ENCODE measurements around the gene CXXC4.

The CXXC4 gene

DNA sequence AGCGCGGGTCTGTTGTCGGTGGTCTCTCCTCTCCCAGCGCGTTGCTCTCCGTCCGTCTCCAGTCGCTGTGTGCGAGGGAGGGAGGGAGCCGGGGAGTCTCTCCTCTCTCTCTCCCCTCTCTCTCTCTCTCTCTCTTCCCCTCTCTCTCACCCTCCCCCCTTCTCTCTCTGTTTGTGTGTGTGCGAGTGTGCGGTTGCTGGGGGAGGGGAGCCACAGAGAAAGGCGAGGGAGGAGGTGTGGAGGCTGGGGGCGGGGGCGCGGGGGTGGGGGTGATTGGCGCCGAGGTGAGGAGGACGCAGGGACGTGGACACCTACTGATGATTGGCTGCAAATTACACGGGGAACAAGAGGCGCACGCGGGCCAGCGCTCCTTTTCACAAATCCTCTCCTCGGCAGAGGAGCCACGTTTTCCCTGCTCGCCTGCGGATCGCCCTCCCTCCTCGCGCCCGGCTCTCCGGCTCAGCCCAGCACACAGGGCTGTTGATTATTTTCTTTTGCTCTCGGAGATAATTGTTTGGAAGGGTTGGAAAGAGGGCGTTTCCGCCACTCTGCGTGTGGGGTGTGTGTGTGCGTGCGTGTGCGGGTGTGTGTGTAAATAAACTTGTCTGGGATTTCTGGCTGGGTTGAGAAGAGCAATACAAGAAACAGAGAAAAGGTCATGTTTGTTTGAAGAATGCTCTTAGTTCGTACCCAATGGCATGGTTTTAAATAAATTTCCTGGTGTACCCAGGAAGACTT is at the start of gene CXXC4:
TSS of gene CXXC4 (minus strand) at position 73 of the 738 bp plus-strand sequence. CDS start 3,092 bp downstream, outside the sequence.
- no peaks in the 10 kb centered on the region for H3K9me3 ChIP-seq (ENCODE audit: severe bottlenecking)
- ATAC-seq (ENCODE audit: low read depth) (peak; percentile 62), DNase-seq (ENCODE audit: low spot score) (no peak)
- H3K4me1 ChIP-seq (ENCODE audit: insufficient read depth, poor library complexity, severe bottlenecking), result peaks cover 4% of the 10 kb centered on the region
- H3K4me3 ChIP-seq (ENCODE audit: severe bottlenecking), result peak within 1 kb of the TSS; percentile 19
- no peak within 1 kb of the TSS for H3K27ac ChIP-seq (ENCODE audit: poor library complexity, severe bottlenecking)
- H3K36me3 ChIP-seq (ENCODE audit: low read depth), result no peaks in the 10 kb centered on the region
- TF ChIP-seq, protein P1, sequence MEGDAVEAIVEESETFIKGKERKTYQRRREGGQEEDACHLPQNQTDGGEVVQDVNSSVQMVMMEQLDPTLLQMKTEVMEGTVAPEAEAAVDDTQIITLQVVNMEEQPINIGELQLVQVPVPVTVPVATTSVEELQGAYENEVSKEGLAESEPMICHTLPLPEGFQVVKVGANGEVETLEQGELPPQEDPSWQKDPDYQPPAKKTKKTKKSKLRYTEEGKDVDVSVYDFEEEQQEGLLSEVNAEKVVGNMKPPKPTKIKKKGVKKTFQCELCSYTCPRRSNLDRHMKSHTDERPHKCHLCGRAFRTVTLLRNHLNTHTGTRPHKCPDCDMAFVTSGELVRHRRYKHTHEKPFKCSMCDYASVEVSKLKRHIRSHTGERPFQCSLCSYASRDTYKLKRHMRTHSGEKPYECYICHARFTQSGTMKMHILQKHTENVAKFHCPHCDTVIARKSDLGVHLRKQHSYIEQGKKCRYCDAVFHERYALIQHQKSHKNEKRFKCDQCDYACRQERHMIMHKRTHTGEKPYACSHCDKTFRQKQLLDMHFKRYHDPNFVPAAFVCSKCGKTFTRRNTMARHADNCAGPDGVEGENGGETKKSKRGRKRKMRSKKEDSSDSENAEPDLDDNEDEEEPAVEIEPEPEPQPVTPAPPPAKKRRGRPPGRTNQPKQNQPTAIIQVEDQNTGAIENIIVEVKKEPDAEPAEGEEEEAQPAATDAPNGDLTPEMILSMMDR (IDR thresholded peaks at IDR 0.05; ENCODE audit: poor library complexity, severe bottlenecking), result no peak
- H3K27me3 ChIP-seq (ENCODE audit: insufficient read depth, poor library complexity, severe bottlenecking), result peaks cover 51% of the 10 kb centered on the region

DNA sequence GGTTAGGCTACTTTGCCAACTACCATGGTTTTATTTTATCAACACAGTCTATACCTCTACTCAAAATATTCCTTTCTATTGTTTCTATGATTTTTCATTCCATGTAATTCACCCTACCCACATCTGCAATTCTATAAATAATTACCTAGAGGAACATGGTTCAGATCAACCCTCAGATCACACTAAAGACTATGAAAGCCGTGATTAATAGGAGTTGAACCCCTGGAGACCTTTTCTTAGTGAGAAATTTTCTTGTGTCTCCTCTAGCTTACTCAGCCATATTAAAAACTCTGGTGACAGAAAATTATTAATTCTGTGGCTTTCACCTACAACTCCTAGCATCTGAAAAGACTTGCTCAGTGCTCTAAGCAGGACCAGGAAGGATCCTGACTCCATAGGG is 38.5 kb upstream of the CXXC4 start:
- Histone ChIP-seq H3K9me3 (ENCODE audit: severe bottlenecking) (no peaks in the 10 kb centered on the region), H3K27me3 (ENCODE audit: insufficient read depth, poor library complexity, severe bottlenecking) (no peaks in the 10 kb centered on the region), H3K4me1 (ENCODE audit: insufficient read depth, poor library complexity, severe bottlenecking) (no peaks in the 10 kb centered on the region), H3K36me3 (ENCODE audit: low read depth) (no peaks in the 10 kb centered on the region), H3K27ac (ENCODE audit: poor library complexity, severe bottlenecking) (no peak overlapping the region), H3K4me3 (ENCODE audit: severe bottlenecking) (no peak overlapping the region)
- ATAC-seq (ENCODE audit: low read depth), result no peak
- DNase-seq (ENCODE audit: low spot score), result no peak
- TF ChIP-seq, protein P1 (IDR thresholded peaks at IDR 0.05; ENCODE audit: poor library complexity, severe bottlenecking), result no peak

GRCh38 chr4:104532677-104533076 is 38.0 kb upstream of the CXXC4 start:
- no peaks in the 10 kb centered on the region for H3K36me3 ChIP-seq (ENCODE audit: low read depth)
- H3K4me3 ChIP-seq (ENCODE audit: severe bottlenecking), result no peak overlapping the region
- H3K9me3 ChIP-seq (ENCODE audit: severe bottlenecking), result no peaks in the 10 kb centered on the region
- ATAC-seq (ENCODE audit: low read depth) (no peak), DNase-seq (ENCODE audit: low spot score) (no peak)
- TF ChIP-seq, protein P1 (IDR thresholded peaks at IDR 0.05; ENCODE audit: poor library complexity, severe bottlenecking), result no peak
- H3K27me3 ChIP-seq (ENCODE audit: insufficient read depth, poor library complexity, severe bottlenecking), result no peaks in the 10 kb centered on the region
- H3K4me1 ChIP-seq (ENCODE audit: insufficient read depth, poor library complexity, severe bottlenecking), result no peaks in the 10 kb centered on the region
- no peak overlapping the region for H3K27ac ChIP-seq (ENCODE audit: poor library complexity, severe bottlenecking)

- DNase-seq (ENCODE audit: low spot score) (no peak), ATAC-seq (ENCODE audit: low read depth) (no peak)
- Histone ChIP-seq H3K4me1 (ENCODE audit: insufficient read depth, poor library complexity, severe bottlenecking) (no peaks in the 10 kb centered on the region), H3K9me3 (ENCODE audit: severe bottlenecking) (no peaks in the 10 kb centered on the region), H3K27ac (ENCODE audit: poor library complexity, severe bottlenecking) (no peak overlapping the region), H3K4me3 (ENCODE audit: severe bottlenecking) (no peak overlapping the region), H3K36me3 (ENCODE audit: low read depth) (no peaks in the 10 kb centered on the region), H3K27me3 (ENCODE audit: insufficient read depth, poor library complexity, severe bottlenecking) (no peaks in the 10 kb centered on the region)
- TF ChIP-seq, protein P1 (IDR thresholded peaks at IDR 0.05; ENCODE audit: poor library complexity, severe bottlenecking), result no peak
These were observed 36.7 kb upstream of the CXXC4 start for GRCh38 chr4:104531390-104531789.

DNA sequence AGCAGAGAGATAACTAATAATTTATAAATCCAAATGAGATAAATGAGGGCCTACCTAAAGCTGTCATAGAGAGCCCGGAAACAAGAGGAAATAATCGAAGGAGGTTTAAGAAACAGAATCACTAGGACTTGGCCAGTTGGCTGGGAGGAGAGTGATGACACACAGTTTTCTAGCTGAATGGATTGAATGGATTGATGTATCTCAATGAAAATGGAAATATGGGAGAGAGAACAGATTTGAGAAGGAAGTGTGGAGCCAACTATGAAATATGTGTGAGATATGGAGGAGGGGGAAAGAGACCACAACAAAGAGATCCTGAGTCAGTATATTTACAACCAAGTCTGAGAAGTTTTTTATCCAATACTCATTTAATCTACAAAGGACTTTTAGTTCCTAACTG is 35.7 kb upstream of the CXXC4 start:
- ATAC-seq (ENCODE audit: low read depth), result no peak
- no peaks in the 10 kb centered on the region for H3K4me1 ChIP-seq (ENCODE audit: insufficient read depth, poor library complexity, severe bottlenecking)
- no peak for DNase-seq (ENCODE audit: low spot score)
- H3K9me3 ChIP-seq (ENCODE audit: severe bottlenecking), result no peaks in the 10 kb centered on the region
- no peaks in the 10 kb centered on the region for H3K27me3 ChIP-seq (ENCODE audit: insufficient read depth, poor library complexity, severe bottlenecking)
- TF ChIP-seq, protein P1 (IDR thresholded peaks at IDR 0.05; ENCODE audit: poor library complexity, severe bottlenecking), result no peak
- no peak overlapping the region for H3K27ac ChIP-seq (ENCODE audit: poor library complexity, severe bottlenecking)
- no peaks in the 10 kb centered on the region for H3K36me3 ChIP-seq (ENCODE audit: low read depth)
- H3K4me3 ChIP-seq (ENCODE audit: severe bottlenecking), result no peak overlapping the region
